GM12891 (cell line): Measurements from ENCODE around the gene TMEM245.

ENCODE experiments used
- DNase-seq: peaks from one replicate; pipeline ENCODE4 v3.0.0; 2011; ENCODE audit warnings: low spot score; ENCODE audit not compliant: insufficient read length
- FAIRE-seq: peaks from 2 replicates; lab custom pipeline; 2011; peaks lifted over from hg19 to GRCh38; lab: Jason Lieb, UNC
- PAX5 ChIP-seq: IDR thresholded peaks from 2 replicates; pipeline ENCODE4 v1.6.1; 2011; ENCODE audit warnings: low read length, moderate library complexity, mild to moderate bottlenecking; ENCODE audit not compliant: insufficient read depth, severe bottlenecking
- POLR2A ChIP-seq: IDR thresholded peaks from 2 replicates; pipeline ENCODE4 v1.6.1; 2011; ENCODE audit warnings: low read depth, low read length, control low read depth
- POLR2AphosphoS5 ChIP-seq: IDR thresholded peaks from 2 replicates; pipeline ENCODE4 v1.6.1; 2011; ENCODE audit warnings: low read depth, low read length, control low read depth
- POU2F2 ChIP-seq: IDR thresholded peaks from 2 replicates; pipeline ENCODE4 v1.6.1; 2011; ENCODE audit warnings: low read depth, mild to moderate bottlenecking, control low read depth, low read length, moderate library complexity
- SPI1 ChIP-seq: IDR thresholded peaks from 2 replicates; pipeline ENCODE4 v1.6.1; 2011; ENCODE audit warnings: low read depth, low read length, control low read depth
- TAF1 ChIP-seq: IDR thresholded peaks from 2 replicates; pipeline ENCODE4 v1.6.1; 2011; ENCODE audit warnings: low read depth, low read length, control low read depth

Gene TMEM245

GRCh38 chr9:109159583-109159982 lies 39.8 kb upstream of the TMEM245 start:
- no peak for FAIRE-seq
- TF ChIP-seq POLR2AphosphoS5 (no peak), TAF1 (no peak), POLR2A (no peak)
- no peak for DNase-seq

GRCh38 chr9:109158651-109159050 lies 38.9 kb upstream of the TMEM245 start:
- no peak for FAIRE-seq
- no peak for DNase-seq
- no peak for TF ChIP-seq POU2F2
- TF ChIP-seq TAF1, result no peak
- no peak for TF ChIP-seq SPI1
- no peak for TF ChIP-seq PAX5
- TF ChIP-seq POLR2A, result no peak

- DNase-seq, result no peak
- FAIRE-seq, result no peak
- TF ChIP-seq POLR2AphosphoS5, result no peak
- no peak for TF ChIP-seq POLR2A
- no peak for TF ChIP-seq PAX5
- no peak for TF ChIP-seq TAF1
- TF ChIP-seq SPI1, result no peak
- no peak for TF ChIP-seq POU2F2
Measured at GRCh38 chr9:109156708-109157107, 37.0 kb upstream of the TMEM245 start.

GRCh38 chr9:109150925-109151545 lies 31.3 kb upstream of the TMEM245 start:
- FAIRE-seq (no peak), DNase-seq (no peak)
- TF ChIP-seq POU2F2 (no peak), TAF1 (no peak), POLR2A (no peak), SPI1 (no peak), PAX5 (no peak), POLR2AphosphoS5 (no peak)

- no peak for FAIRE-seq
- TF ChIP-seq TAF1 (no peak), SPI1 (no peak), POLR2AphosphoS5 (no peak), POLR2A (no peak), PAX5 (no peak), POU2F2 (no peak)
- no peak for DNase-seq
Measured at GRCh38 chr9:109149722-109150121, 30.0 kb upstream of the TMEM245 start.

- FAIRE-seq (no peak), DNase-seq (no peak)
- TF ChIP-seq POU2F2 (no peak), PAX5 (no peak)
Measured at GRCh38 chr9:109149089-109149488, 29.3 kb upstream of the TMEM245 start.

GRCh38 chr9:109145051-109145450 lies 25.3 kb upstream of the TMEM245 start:
- no peak for TF ChIP-seq POLR2A
- TF ChIP-seq PAX5, result no peak
- TF ChIP-seq SPI1, result no peak
- no peak for TF ChIP-seq POU2F2
- no peak for TF ChIP-seq TAF1
- no peak for TF ChIP-seq POLR2AphosphoS5
- FAIRE-seq, result no peak
- no peak for DNase-seq

- peak; percentile 40 for DNase-seq
- FAIRE-seq, result peak; percentile 78
- TF ChIP-seq SPI1 (peak; percentile 68), POLR2A (no peak)
Measured at GRCh38 chr9:109143881-109144562, 24.3 kb upstream of the TMEM245 start.

GRCh38 chr9:109141375-109141774 lies 21.6 kb upstream of the TMEM245 start:
- no peak for FAIRE-seq
- no peak for DNase-seq
- no peak for TF ChIP-seq PAX5
- TF ChIP-seq POLR2AphosphoS5, result no peak
- no peak for TF ChIP-seq POU2F2
- TF ChIP-seq SPI1, result no peak
- no peak for TF ChIP-seq POLR2A
- no peak for TF ChIP-seq TAF1

GRCh38 chr9:109139851-109140250 lies 20.1 kb upstream of the TMEM245 start:
- DNase-seq (no peak), FAIRE-seq (no peak)
- TF ChIP-seq PAX5 (no peak), TAF1 (no peak), SPI1 (no peak), POLR2A (no peak), POLR2AphosphoS5 (no peak), POU2F2 (no peak)

GRCh38 chr9:109138421-109138820 lies 18.7 kb upstream of the TMEM245 start:
- TF ChIP-seq TAF1 (no peak), SPI1 (no peak), POLR2A (no peak), POU2F2 (no peak), PAX5 (no peak), POLR2AphosphoS5 (no peak)
- DNase-seq, result no peak
- no peak for FAIRE-seq
